Stimulated activated CD8-positive, alpha-beta memory T cell treated with anti-CD3 and anti-CD28 coated beads, Interleukin-7, amount 100 ng/mL, for 24 hours (primary cell): ENCODE data around the gene CSGALNACT2.
A peak's percentile ranks its signal among the peaks of the same experiment; 100 is the strongest.

Source experiments
- DNase-seq: peaks from one replicate; pipeline ENCODE4 v3.0.0-alpha.2; 2020; ENCODE audit warnings: low read depth

Gene CSGALNACT2

DNA sequence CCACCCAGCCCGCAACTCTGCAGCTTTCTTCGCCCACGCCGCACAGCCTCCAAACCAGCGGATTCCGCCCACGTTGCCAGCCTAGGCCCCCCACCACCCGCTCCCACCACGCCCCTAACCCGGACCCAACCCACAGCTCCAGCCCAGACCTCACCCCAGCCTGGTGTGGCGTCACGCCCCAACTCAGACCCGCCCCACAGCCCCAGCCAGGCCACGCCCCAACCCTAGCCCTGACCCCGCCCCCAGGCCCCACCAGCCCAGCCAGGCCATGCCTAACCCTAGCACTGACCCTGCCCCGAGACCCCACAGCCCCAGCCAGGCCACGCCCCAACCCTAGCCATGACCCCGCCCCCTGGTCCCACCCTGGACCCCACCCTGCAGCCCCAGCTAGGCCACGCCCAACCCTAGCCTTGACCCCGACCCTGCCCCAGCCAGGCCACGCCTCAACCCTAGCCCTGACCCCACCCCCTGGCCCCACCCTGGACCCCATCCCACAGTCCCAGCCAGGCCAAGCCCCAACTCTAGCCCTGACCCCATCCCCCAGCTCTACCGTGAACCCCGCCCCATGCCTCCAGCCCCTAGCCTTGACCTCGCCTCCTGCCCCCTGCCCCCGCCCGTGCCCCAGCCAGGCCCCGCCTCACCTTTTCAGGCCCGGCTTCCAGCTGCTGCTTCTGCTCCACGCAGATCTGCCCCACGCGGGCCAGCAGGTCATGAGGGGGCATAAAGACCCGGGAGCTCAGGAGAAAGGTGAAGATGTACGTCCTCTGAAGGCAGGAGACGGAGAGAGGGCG lies 64.6 kb downstream of the CSGALNACT2 start:
- no peak for DNase-seq

- no peak for DNase-seq
Measured at GRCh38 chr10:43203448-43204041, 65.3 kb downstream of the CSGALNACT2 start.

GRCh38 chr10:43204042-43204942 lies 66.0 kb downstream of the CSGALNACT2 start:
- DNase-seq, result no peak

DNA sequence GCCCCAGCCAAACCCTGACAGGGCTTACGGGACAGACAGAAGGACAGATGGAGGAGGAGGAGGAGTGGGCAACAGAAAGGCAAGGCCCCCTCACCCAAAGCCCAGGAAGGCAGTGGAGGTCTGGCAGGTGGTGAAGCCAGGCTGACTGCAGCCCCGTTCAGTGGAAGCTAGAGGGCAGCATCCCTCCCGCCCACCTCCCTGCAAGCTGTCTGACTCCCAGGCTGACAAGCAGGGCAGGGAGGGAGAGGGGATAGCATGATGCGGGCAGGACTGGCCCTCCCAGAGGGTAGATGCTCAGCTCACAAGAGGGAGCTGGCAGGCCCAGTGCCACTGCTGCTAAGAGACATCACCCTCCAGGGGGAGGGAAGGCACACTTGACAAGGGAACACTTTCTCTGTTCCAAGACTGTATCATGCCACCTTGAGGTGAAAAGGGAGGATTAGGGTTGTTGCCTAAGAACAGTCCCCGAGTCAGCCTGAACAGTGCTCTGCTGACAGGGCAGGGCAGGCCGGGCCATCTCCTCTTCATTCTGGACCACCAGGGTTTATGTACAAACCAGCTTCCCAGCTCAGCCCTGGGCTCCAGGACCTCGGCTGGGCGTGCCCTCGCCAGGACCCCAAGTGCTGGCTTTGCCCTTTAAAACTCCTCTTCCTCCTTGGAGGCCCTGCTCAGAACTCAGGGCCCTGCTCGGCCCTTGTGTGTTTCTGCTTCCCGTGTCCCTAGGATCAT lies 66.9 kb downstream of the CSGALNACT2 start:
- peak; percentile 22 for DNase-seq

GRCh38 chr10:43205681-43206390 lies 67.6 kb downstream of the CSGALNACT2 start:
- DNase-seq, result no peak

DNA sequence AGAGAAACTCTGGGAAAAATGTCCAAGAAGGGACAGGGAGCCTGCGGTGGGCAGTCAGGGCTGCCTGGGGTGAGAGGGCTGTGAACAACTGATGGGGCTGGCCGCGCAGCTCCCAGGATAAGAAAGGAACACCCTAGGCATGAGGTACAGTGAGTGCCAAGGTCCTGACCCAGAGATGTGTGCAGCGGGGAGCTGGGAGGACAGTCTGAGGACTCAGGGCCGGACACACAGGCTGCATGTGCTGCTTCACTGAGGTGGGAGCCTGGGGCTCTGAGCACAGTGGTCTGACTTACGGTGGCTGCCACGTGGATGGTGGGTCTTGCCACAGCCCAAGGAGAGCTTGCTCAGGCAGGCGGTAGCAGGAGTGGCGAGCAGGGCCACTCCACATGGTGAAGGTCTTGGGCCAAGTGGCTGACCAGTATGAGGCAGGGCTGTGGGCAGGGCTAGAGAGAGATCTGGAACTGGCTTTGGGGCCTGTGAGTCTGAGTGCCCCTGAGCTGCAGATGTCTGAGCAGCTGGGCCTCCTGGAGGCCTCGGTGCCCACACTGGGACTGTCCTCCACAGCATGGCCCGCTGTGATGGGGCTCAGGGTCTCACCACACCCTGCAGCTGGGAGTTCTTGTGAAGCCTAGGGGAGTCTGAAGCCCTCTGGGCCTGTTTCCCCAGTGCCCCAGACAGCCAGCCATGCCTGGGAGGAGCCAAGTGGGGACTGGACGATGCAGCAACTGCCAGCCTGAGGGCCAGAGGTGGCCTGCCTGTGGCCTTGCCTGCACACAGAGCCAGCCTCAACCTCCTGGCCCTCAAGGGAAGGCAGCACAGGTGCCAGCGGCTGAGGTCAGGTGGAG lies 68.4 kb downstream of the CSGALNACT2 start:
- DNase-seq, result no peak

- DNase-seq, result no peak
Measured at GRCh38 chr10:43208147-43209073, 70.2 kb downstream of the CSGALNACT2 start.

DNA sequence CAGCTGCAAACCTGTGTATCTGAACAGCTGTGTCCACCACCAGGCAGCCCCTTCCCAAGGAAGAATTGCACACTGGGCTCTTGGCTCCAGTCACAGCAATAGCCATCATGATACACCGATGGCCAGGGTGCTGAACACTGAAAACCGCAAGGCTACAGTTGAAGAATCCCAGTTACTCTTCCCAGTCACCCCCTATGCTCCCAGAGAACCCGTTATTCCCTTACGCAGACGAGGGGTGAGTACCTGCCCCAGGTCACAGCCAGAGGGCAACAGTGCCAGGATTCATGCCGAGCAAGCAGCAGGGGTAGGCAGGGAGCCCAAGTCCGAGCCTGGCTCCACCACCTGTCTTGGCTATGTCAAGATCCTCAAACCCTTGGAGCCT lies 70.8 kb downstream of the CSGALNACT2 start:
- DNase-seq, result no peak

GRCh38 chr10:43209651-43210141 lies 71.5 kb downstream of the CSGALNACT2 start:
- no peak for DNase-seq

GRCh38 chr10:43210556-43210955 lies 72.3 kb downstream of the CSGALNACT2 start:
- no peak for DNase-seq

GRCh38 chr10:43211030-43211429 lies 72.8 kb downstream of the CSGALNACT2 start:
- no peak for DNase-seq

- no peak for DNase-seq
Measured at GRCh38 chr10:43211431-43212042, 73.3 kb downstream of the CSGALNACT2 start.

- no peak for DNase-seq
Measured at GRCh38 chr10:43212043-43212721, 73.9 kb downstream of the CSGALNACT2 start.

GRCh38 chr10:43214071-43214955 lies 76.1 kb downstream of the CSGALNACT2 start:
- no peak for DNase-seq

- DNase-seq, result no peak
Measured at GRCh38 chr10:43214956-43215561, 76.8 kb downstream of the CSGALNACT2 start.

GRCh38 chr10:43215758-43216455 lies 77.7 kb downstream of the CSGALNACT2 start:
- no peak for DNase-seq
